Thymus (tissue), 11 donors: ENCODE measurements around the gene LMO7. TPM values are rescaled to one million over a fixed set of nuclear protein-coding genes. Genes with fewer than 3 reads are reported as not detected.

Experiments used
- DNase-seq, 9 donors: peaks; one replicate each; pipeline ENCODE4 v3.0.0-alpha.2; 2013; ENCODE audit warnings: low spot score in 9 of 9, low read depth in 6 of 9, missing footprints in 1 of 9
- H3K27ac ChIP-seq, 2 donors: one replicate each; pipeline ENCODE4 v1.5.1; 2013; ENCODE audit warnings: control low read depth in 1 of 2, low read depth in 1 of 2, low read length in 1 of 2, mild to moderate bottlenecking in 1 of 2, moderate library complexity in 1 of 2
- H3K27me3 ChIP-seq, 2 donors: one replicate each; pipeline ENCODE4 v1.5.1; 2013; ENCODE audit warnings: low read length in 1 of 2; ENCODE audit not compliant: control insufficient read depth in 2 of 2, insufficient read depth in 1 of 2
- H3K36me3 ChIP-seq, 2 donors: one replicate each; pipeline ENCODE4 v1.5.1; 2013; ENCODE audit warnings: low read length in 1 of 2, mild to moderate bottlenecking in 1 of 2, moderate library complexity in 1 of 2; ENCODE audit not compliant: control insufficient read depth in 2 of 2, insufficient read depth in 2 of 2
- H3K4me1 ChIP-seq, 2 donors: one replicate each; pipeline ENCODE4 v1.5.1; 2013; ENCODE audit warnings: low read length in 2 of 2; ENCODE audit not compliant: control insufficient read depth in 2 of 2, insufficient read depth in 2 of 2
- H3K4me3 ChIP-seq, 2 donors: one replicate each; pipeline ENCODE4 v1.5.1; 2013; ENCODE audit warnings: low read length in 2 of 2, control low read depth in 1 of 2, mild to moderate bottlenecking in 1 of 2
- H3K9me3 ChIP-seq, 2 donors: one replicate each; pipeline ENCODE4 v1.5.1; 2013; ENCODE audit warnings: low read length in 1 of 2, mild to moderate bottlenecking in 1 of 2; ENCODE audit not compliant: control insufficient read depth in 2 of 2, insufficient read depth in 1 of 2
- WGBS: extraction: QIAGEN DNeasy Blood & Tissue Kit; methylation state at CpG from one replicate; pipeline ENCODE4 v1.1.7; 2013; 5-methylcytosine and 5-hydroxymethylcytosine counted together
- polyA plus RNA-seq: library from polyadenylated mRNA; stranded (reverse); fragments of 200-250 nt; gene quantifications from one replicate; pipeline ENCODE4 v1.2.3, GENCODE V29; 2013
- total RNA-seq: library from RNA; stranded (reverse); fragments of 120-200 nt; gene quantifications from one replicate; pipeline ENCODE4 v1.2.4, GENCODE V29; 2013
- donor health status: healthy.

Gene LMO7
- total and polyA plus RNA-seq, 2 donors, result 50.8 to 59.7 TPM

DNA sequence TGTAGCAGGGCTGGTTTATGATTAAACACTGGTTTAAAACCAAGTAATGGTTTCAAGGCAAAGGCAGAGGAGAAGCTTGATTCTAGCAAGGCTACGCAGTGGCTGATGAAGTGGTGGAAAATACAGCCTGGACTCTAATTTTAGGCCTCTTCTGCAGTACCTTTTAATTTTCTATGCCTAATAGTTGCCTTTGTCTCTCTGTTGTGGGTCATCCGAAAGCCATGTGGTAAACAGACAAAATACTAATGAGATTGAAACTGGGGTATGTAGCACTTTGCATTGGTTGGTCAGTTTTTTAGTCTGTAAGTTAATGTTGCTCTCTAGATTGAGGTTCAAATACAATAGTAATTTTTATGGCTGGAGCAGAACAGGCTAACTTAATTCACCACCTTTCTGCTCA is 3.3 kb downstream of the LMO7 start:
- peaks cover 0 to 18% of the 10 kb centered on the region in 2 donors for H3K4me1 ChIP-seq
- peaks cover 0 to 23% of the 10 kb centered on the region in 2 donors for H3K27me3 ChIP-seq
- no peak for DNase-seq
- peaks cover 0 to 6% of the 10 kb centered on the region in 2 donors for H3K9me3 ChIP-seq
- no peaks in the 10 kb centered on the region for H3K36me3 ChIP-seq
- no peak overlapping the region for H3K27ac ChIP-seq
- WGBS, result 99% methylated on average over 2 of the region's 2 CpGs
- no peak overlapping the region for H3K4me3 ChIP-seq

DNA sequence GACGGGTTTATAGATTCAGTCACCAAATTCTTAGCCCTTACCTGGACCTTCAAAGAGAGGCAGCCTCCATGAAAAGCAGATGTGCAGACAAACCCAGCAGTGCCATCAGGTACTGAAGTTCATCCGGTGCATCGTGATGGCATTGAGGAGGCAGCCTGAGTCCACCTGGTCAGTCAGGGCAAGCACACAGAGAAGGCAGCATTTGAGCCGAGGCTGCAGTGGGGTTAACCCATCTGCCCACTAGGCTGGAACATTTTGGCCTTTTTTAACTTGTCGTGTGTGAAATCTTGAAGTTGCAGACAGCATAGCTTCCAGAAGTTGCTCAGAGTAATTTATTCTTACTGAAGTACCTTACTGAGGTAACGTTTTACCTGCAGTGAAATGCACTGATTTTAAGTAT is 4.9 kb downstream of the LMO7 start:
- 97% methylated on average over 6 of the region's 6 CpGs for WGBS
- H3K4me1 ChIP-seq, result peaks cover 0 to 13% of the 10 kb centered on the region in 2 donors
- no peak for DNase-seq
- H3K9me3 ChIP-seq, result peaks cover 0 to 6% of the 10 kb centered on the region in 2 donors
- H3K27ac ChIP-seq, result no peak overlapping the region
- H3K4me3 ChIP-seq, result no peak overlapping the region
- peaks cover 0 to 20% of the 10 kb centered on the region in 2 donors for H3K27me3 ChIP-seq
- no peaks in the 10 kb centered on the region for H3K36me3 ChIP-seq

DNA sequence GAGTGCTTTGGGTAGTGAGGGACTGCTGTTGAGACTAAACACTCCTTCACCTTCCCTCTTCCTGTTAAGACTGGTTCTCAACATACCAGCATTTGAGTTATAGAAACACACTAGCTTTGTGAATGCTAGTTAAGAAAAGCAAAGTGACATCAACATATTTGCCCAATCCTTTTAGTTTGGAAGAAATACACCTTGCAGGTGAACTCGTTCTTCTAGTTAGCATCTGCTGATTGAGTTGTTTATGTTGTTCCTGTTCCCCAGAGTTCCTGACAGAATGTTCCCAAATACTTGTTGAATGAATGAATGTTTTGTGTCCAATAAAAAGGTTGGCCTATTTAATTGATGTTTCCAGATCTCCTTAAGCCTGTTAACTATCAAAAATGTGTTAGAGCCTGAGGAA is 7.1 kb downstream of the LMO7 start:
- 89% methylated on average over 1 of the region's 1 CpG for WGBS
- Histone ChIP-seq H3K9me3 (no peaks in the 10 kb centered on the region), H3K4me3 (no peak overlapping the region), H3K36me3 (no peaks in the 10 kb centered on the region), H3K27ac (no peak overlapping the region), H3K4me1 (no peaks in the 10 kb centered on the region), H3K27me3 (no peaks in the 10 kb centered on the region)
- DNase-seq, result no peak

DNA sequence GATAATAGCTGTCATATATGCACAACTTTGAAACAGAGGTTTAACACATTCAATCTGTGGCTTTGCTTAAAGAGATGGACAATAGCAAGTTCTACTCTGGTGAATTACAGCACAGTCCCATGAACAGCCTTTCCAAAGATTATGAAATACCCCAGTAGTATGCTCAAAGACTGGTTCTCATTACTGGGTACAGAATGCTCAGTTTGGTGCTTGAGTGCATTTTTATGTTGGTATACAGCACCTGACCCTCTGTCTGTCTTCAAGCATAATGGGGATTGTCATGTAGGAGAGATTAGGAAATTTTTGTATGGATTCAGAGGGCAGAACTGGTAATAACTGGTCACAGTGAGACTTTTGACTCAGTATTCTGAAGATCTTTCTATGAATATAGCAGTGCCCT is 7.6 kb downstream of the LMO7 start:
- Histone ChIP-seq H3K4me3 (no peak overlapping the region), H3K9me3 (no peaks in the 10 kb centered on the region), H3K4me1 (no peaks in the 10 kb centered on the region), H3K36me3 (no peaks in the 10 kb centered on the region), H3K27ac (no peak overlapping the region), H3K27me3 (no peaks in the 10 kb centered on the region)
- DNase-seq, result no peak

DNA sequence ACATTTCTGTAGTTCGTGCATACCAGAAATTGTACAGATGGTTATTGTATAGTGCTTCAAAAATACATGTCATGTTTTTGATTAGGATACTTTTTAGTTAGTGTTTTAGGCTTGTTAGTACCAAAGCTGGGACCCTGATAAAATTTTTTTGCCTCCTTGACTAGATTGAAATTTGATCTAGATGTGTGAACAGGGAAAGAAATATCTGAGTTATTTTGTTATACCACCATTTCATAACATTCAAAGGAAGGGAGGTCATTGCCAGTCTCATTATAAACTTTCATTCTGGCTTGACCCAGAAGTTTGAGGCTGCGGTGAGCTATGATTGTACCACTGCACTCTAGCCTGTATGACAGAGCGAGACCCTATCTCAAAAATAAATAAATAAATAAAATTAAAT is 9.0 kb downstream of the LMO7 start:
- Histone ChIP-seq H3K4me1 (no peaks in the 10 kb centered on the region), H3K27ac (no peak overlapping the region), H3K4me3 (no peak overlapping the region), H3K9me3 (no peaks in the 10 kb centered on the region), H3K36me3 (no peaks in the 10 kb centered on the region), H3K27me3 (no peaks in the 10 kb centered on the region)
- WGBS, result 96% methylated on average over 3 of the region's 3 CpGs
- no peak for DNase-seq

DNA sequence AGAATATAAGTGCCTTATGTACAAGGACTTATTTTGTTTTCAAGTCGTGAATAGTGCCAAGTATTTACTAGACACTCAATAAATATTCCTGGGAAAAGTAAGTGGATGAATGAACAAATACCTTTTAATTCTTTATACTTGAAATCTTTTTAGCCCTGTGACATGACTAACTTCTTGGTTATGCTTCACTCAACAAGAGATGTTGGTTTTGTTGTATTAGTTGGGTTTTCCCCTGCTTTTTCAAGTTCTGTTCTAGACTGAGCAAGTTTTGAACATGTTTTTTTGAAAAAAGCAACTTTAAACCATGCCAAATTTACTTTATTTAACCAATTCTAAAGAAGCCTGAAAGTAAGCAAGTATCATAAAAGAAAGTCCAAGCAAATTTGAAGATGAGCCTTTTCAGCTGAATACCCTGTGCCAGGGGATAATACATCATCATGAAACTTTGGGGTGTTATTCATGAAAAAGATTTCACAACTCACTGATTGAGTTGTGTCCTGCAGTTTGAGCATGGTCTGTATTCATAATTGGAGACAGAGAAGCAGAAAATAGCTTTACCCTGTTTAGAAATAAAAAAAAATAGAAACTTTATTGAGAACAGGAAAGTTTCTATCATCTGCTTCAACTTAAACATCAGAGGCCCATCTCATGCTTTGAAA is 11.1 kb downstream of the LMO7 start:
- 91% methylated on average over 1 of the region's 1 CpG for WGBS
- Histone ChIP-seq H3K36me3 (no peaks in the 10 kb centered on the region), H3K27me3 (no peaks in the 10 kb centered on the region), H3K9me3 (no peaks in the 10 kb centered on the region), H3K4me1 (no peaks in the 10 kb centered on the region), H3K4me3 (no peak overlapping the region), H3K27ac (no peak overlapping the region)
- DNase-seq, result no peak

DNA sequence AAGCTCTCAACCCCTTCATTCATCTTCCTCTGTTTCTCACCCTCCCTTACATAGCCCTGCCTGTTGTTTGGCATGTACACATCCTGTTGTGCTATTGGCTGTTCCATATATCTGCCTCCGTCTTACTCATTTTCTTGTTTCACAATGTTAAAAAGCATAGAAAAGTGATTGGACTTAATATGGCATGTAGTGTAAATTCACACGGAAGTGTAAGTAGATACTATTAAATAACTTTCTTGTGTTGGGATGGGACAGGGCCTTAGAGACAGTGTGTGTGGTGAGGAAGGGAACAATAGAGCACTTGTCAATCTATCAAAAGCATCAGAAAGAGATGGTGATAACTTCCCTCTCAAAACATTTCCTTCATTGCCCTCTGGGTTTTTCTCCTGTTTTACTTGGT is 12.3 kb downstream of the LMO7 start:
- WGBS, result 97% methylated on average over 2 of the region's 2 CpGs
- H3K36me3 ChIP-seq, result no peaks in the 10 kb centered on the region
- no peak for DNase-seq

DNA sequence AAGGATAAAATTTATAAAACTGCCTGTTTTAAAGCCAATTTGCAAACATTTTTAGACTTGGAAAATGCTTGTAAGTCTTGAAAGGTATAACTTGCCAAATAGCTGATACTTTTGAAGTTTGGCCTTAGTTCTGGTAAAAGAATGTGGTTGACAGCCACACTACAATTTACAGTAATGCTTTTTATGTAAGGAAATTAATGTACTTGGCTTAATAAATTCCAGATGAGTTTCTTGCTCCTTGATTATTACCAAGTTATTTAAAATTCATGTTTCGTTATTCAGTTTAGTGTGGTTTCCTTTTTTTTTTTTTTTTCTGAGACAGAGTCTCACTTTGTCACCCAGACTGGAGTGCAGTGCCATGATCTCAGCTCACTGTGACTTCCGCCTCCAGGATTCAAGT is 14.9 kb downstream of the LMO7 start:
- Histone ChIP-seq H3K27me3 (no peaks in the 10 kb centered on the region), H3K9me3 (no peaks in the 10 kb centered on the region), H3K36me3 (no peaks in the 10 kb centered on the region), H3K4me1 (no peaks in the 10 kb centered on the region), H3K4me3 (no peak overlapping the region), H3K27ac (no peak overlapping the region)
- WGBS, result over 99% methylated on average over 2 of the region's 2 CpGs
- DNase-seq, result no peak

More for the DNA sequence above, 12.3 kb downstream of the LMO7 start:
- Histone ChIP-seq H3K27ac (no peak overlapping the region), H3K27me3 (no peaks in the 10 kb centered on the region), H3K9me3 (no peaks in the 10 kb centered on the region), H3K4me1 (no peaks in the 10 kb centered on the region), H3K4me3 (no peak overlapping the region)

DNA sequence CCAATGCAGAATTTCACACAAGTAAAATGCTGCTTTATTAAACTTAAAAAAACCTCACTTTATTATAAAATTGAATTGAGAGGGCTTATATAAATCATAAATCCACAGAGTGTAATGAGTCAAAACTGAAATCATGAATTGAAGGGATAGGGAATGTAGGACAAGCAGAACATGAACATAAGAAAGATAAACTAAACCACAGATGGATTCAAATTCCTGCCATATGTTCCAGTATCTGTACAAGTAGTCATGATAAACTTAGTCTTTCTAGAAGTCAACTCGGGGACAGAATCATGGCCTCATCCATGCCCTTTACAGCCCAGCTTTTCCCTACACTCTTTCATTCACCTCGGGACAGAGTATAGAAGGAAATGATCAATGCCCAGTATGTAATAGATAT is 16.6 kb downstream of the LMO7 start:
- Histone ChIP-seq H3K27me3 (no peaks in the 10 kb centered on the region), H3K36me3 (no peaks in the 10 kb centered on the region), H3K27ac (no peak overlapping the region), H3K4me3 (no peak overlapping the region), H3K9me3 (no peaks in the 10 kb centered on the region), H3K4me1 (no peaks in the 10 kb centered on the region)
- DNase-seq, result no peak
- 98% methylated on average over 2 of the region's 2 CpGs for WGBS
